Pancreas (tissue), 10 donors: ENCODE data around the gene UGT3A2. TPM values are rescaled to one million over a fixed set of nuclear protein-coding genes. Genes with fewer than 3 reads are reported as not detected.

ENCODE experiments used
- ATAC-seq, 4 donors: fragments of 200-7000 bp; cut with Tn5 transposase; one replicate each; pipeline versions ENCODE4 v1.8.0 to v1.9.1; 2020; ENCODE audit warnings: mild to moderate bottlenecking in 4 of 4, moderate library complexity in 4 of 4
- DNase-seq, 6 donors: peaks; one replicate each; pipeline ENCODE4 v3.0.0-alpha.2; 2020
- FAIRE-seq: peaks from 2 replicates; lab custom pipeline; 2012; peaks lifted over from hg19 to GRCh38; lab: Jason Lieb, UNC
- H3K27ac ChIP-seq, 4 donors: fragments of 200-600 bp; sonication (generic); 1 replicate in 3 of 4; 2 replicates in 1 of 4; pipeline versions ENCODE4 v1.5.0 to v1.8.0; 2020
- H3K27me3 ChIP-seq, 4 donors: fragments of 200-600 bp; one replicate each; pipeline ENCODE4 v1.8.0; 2021
- H3K36me3 ChIP-seq, 3 donors: fragments of 200-600 bp; sonication (generic) in 1 of 3; one replicate each; pipeline versions ENCODE4 v1.5.0 to v1.8.0; 2020 to 2021
- H3K4me1 ChIP-seq, 3 donors: fragments of 200-600 bp; one replicate each; pipeline ENCODE4 v1.8.0; 2021
- H3K4me3 ChIP-seq, 4 donors: fragments of 200-600 bp; sonication (generic) in 2 of 4; one replicate each; pipeline versions ENCODE4 v1.5.0 to v1.8.0; 2020 to 2021
- H3K9me3 ChIP-seq, 4 donors: fragments of 200-600 bp; one replicate each; pipeline ENCODE4 v1.8.0; 2021
- CTCF ChIP-seq, 4 donors: fragments of 200-600 bp; sonication (generic) in 3 of 4; IDR thresholded peaks; one replicate each; pipeline versions ENCODE4 v1.5.0 to v1.8.0; 2021; ENCODE audit warnings: antibody characterized with exemption in 4 of 4
- WGBS, 2 donors: extraction: QIAGEN DNeasy Blood & Tissue Kit; methylation state at CpG; one replicate each; pipeline ENCODE4 v1.1.7; 2013; 5-methylcytosine and 5-hydroxymethylcytosine counted together
- intact Hi-C, 3 donors: fragments of 100-400 bp; cut with DNase I; formaldehyde crosslinking; loops; one replicate each; pipeline versions ENCODE4 v1.11.1 to v1.14.2; 2022
- polyA plus RNA-seq, 2 donors: library from polyadenylated mRNA; stranded (reverse); fragments of 200-250 nt; gene quantifications; one replicate each; pipeline ENCODE4 v1.2.3, GENCODE V29; 2013
- total RNA-seq, 6 donors: library from RNA; stranded (reverse); fragmentation: NEBNext Ultra II Directional in 4 of 6; extraction: Animal tissue kit (Norgen Biotek cat#: 25700) in 4 of 6; gene quantifications; one replicate each; pipeline versions ENCODE4 v1.2.1 to v1.2.4, GENCODE V29; 2021 to 2023
- donor health status: healthy with polysubstance abuse.
- donor health status: DM: no; HTN: no; CAD: no; lungs with moderate emphysema.
- donor health status: DM: no; HTN: no; CAD: no.
- donor health status: control.
- donor health status: control.
- donor health status: Bipolar disorder and iron deficiency.
- donor health status: DM: yes; HTN: yes; CAD: no.
- donor health status: DM: no; HTN: no; CAD: no.
- donor health status: DM: no; HTN: no; CAD: no.
- donor health status: DM: yes; HTN: yes; CAD: no.

The UGT3A2 gene
- total RNA-seq = under 1 TPM in 1 of 6 donors, not detected in 5; 0.06 TPM
- under 1 TPM in 1 of 2 donors, not detected in 1; 0.07 TPM for polyA plus RNA-seq

- no peak within 1 kb of the TSS for H3K4me3 ChIP-seq
- no peak within 1 kb of the TSS for H3K27ac ChIP-seq
- 1 to 3% methylated on average over 22 of the region's 22 CpGs for WGBS, 2 donors
- no peaks in the 10 kb centered on the region for H3K9me3 ChIP-seq
- no peaks in the 10 kb centered on the region for H3K36me3 ChIP-seq
- no peak for TF ChIP-seq CTCF (IDR thresholded peaks at IDR 0.05)
- intact Hi-C loops = no loop called here
- FAIRE-seq (no peak), ATAC-seq (no peak), DNase-seq (no peak)
- peaks cover 0 to 3% (median 0%) of the 10 kb centered on the region in 4 donors for H3K27me3 ChIP-seq
- H3K4me1 ChIP-seq = no peaks in the 10 kb centered on the region
These were observed at the start of gene UGT3A2 for GRCh38 chr5:36066540-36067210. Gene UGT3A2, minus strand, starts transcription at chr5:36066882. Its CDS starts 93 bp downstream, at chr5:36066789.

GRCh38 chr5:36111238-36111637, 44.6 kb upstream of the UGT3A2 start:
- TF ChIP-seq CTCF (IDR thresholded peaks at IDR 0.05) = no peak
- ATAC-seq (no peak), FAIRE-seq (no peak), DNase-seq (no peak)
- Histone ChIP-seq H3K4me3 (no peak overlapping the region), H3K4me1 (no peaks in the 10 kb centered on the region), H3K9me3 (no peaks in the 10 kb centered on the region), H3K27me3 (no peaks in the 10 kb centered on the region), H3K36me3 (peaks cover 0 to 7% (median 0%) of the 10 kb centered on the region in 3 donors), H3K27ac (no peak overlapping the region)
- intact Hi-C loops = no loop called here
- WGBS, 2 donors = 87 to 91% methylated on average over 1 of the region's 1 CpG

GRCh38 chr5:36108758-36109460, 42.2 kb upstream of the UGT3A2 start:
- Histone ChIP-seq H3K4me1 (no peaks in the 10 kb centered on the region), H3K9me3 (no peaks in the 10 kb centered on the region), H3K36me3 (peaks cover 0 to 11% (median 0%) of the 10 kb centered on the region in 3 donors), H3K27me3 (no peaks in the 10 kb centered on the region), H3K4me3 (no peak overlapping the region), H3K27ac (no peak overlapping the region)
- intact Hi-C loops = no loop called here
- 59 to 63% methylated on average over 3 of the region's 3 CpGs for WGBS, 2 donors
- ATAC-seq (no peak), FAIRE-seq (peak; percentile 57), DNase-seq (no peak)
- no peak for TF ChIP-seq CTCF (IDR thresholded peaks at IDR 0.05)

GRCh38 chr5:36105819-36106218, 39.1 kb upstream of the UGT3A2 start:
- intact Hi-C loops = no loop called here
- no peaks in the 10 kb centered on the region for H3K9me3 ChIP-seq
- TF ChIP-seq CTCF (IDR thresholded peaks at IDR 0.05) = no peak
- H3K27me3 ChIP-seq = no peaks in the 10 kb centered on the region
- 75 to 87% methylated on average over 2 of the region's 2 CpGs for WGBS, 2 donors
- no peak for FAIRE-seq
- no peak overlapping the region for H3K27ac ChIP-seq
- no peak for DNase-seq
- no peak for ATAC-seq
- H3K36me3 ChIP-seq = peaks cover 0 to 18% (median 0%) of the 10 kb centered on the region in 3 donors
- H3K4me3 ChIP-seq = no peak overlapping the region
- H3K4me1 ChIP-seq = no peaks in the 10 kb centered on the region
